ENCODE measurements around the gene SC5D. TPM values are rescaled to one million over a fixed set of nuclear protein-coding genes. Genes with fewer than 3 reads are reported as not detected.

Gene SC5D
- total RNA-seq, 1 experiment from 2014 or later = 38.4 TPM

- Histone ChIP-seq H2AFZ (ENCODE audit: low read length) (no peak overlapping the region), H3K27me3 (ENCODE audit: low read length) (no peaks in the 10 kb centered on the region), H3K9me2 (replicated peaks; ENCODE audit: low read length) (no peaks in the 10 kb centered on the region), H3K9ac (ENCODE audit: low read length) (no peak overlapping the region), H3K9me3 (ENCODE audit: low read length) (no peaks in the 10 kb centered on the region), H3K36me3 (ENCODE audit: low read depth, low read length) (peaks cover 31% of the 10 kb centered on the region), H3K79me2 (ENCODE audit: low read length) (peaks cover 33% of the 10 kb centered on the region), H3F3A (ENCODE audit: low read length, unreplicated experiment) (no peaks in the 10 kb centered on the region), H3K27ac (ENCODE audit: low read length) (no peak overlapping the region), H3K4me2 (ENCODE audit: low read length) (no peak overlapping the region), H3K4me1 (ENCODE audit: insufficient read depth, low read length) (peaks cover 9% of the 10 kb centered on the region; the same call in 1 of the 2 replicates), H3K4me3 (ENCODE audit: low read length) (no peak overlapping the region), H4K20me1 (ENCODE audit: low read length) (0 out of 2 replicates have a peak, but pooled peaks cover 5% of the 10 kb centered on the region)
- no TSS peak for BruUV-seq (replicated peaks)
- POLR2A ChIA-PET (ENCODE audit: unreplicated experiment) = no interaction called here
- DNase-seq = no peak
- CTCF ChIA-PET = no interaction called here
- intact Hi-C loops (cut with micrococcal nuclease) = no loop called here
- TF ChIP-seq, protein P1, sequence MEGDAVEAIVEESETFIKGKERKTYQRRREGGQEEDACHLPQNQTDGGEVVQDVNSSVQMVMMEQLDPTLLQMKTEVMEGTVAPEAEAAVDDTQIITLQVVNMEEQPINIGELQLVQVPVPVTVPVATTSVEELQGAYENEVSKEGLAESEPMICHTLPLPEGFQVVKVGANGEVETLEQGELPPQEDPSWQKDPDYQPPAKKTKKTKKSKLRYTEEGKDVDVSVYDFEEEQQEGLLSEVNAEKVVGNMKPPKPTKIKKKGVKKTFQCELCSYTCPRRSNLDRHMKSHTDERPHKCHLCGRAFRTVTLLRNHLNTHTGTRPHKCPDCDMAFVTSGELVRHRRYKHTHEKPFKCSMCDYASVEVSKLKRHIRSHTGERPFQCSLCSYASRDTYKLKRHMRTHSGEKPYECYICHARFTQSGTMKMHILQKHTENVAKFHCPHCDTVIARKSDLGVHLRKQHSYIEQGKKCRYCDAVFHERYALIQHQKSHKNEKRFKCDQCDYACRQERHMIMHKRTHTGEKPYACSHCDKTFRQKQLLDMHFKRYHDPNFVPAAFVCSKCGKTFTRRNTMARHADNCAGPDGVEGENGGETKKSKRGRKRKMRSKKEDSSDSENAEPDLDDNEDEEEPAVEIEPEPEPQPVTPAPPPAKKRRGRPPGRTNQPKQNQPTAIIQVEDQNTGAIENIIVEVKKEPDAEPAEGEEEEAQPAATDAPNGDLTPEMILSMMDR (conservative IDR thresholded peaks at IDR 0.05; ENCODE audit: low read depth, low read length) = no peak
- TF ChIP-seq EZH2phosphoT487 (IDR thresholded peaks at IDR 0.05; ENCODE audit: borderline replicate concordance, low read length) (no peak), EZH2 (IDR thresholded peaks at IDR 0.05; ENCODE audit: low read length, unreplicated experiment) (no peak)
- ATAC-seq = no peak
Measured at GRCh38 chr11:121304759-121305158, 12.2 kb downstream of the SC5D start.

DNA sequence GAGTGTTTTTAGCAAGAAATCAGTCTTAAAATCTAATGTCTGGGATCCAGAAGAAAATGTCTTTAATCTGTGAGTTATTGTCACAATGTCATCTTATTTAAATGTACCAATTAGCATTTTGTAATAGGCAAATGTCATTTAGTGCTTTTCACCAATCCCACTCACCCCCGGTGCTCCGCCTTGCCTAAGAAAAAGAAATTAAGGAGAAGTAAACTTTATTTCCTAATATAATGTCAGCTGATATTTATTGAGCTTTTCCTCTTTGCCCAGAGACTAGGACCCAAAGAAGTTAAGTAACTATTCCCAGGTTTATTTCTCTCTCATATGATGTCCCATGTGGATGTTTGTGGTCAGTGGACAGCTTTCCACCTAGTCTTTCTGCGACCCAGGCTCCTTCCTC lies 16.2 kb downstream of the SC5D start:
- BruUV-seq (replicated peaks) = no TSS peak
- Histone ChIP-seq H2AFZ (ENCODE audit: low read length) (no peak overlapping the region), H3K9ac (ENCODE audit: low read length) (no peak overlapping the region), H3K36me3 (ENCODE audit: low read depth, low read length) (peaks cover 27% of the 10 kb centered on the region), H3F3A (ENCODE audit: low read length, unreplicated experiment) (no peaks in the 10 kb centered on the region), H3K4me1 (ENCODE audit: insufficient read depth, low read length) (no peaks in the 10 kb centered on the region), H3K9me3 (ENCODE audit: low read length) (no peaks in the 10 kb centered on the region), H3K79me2 (ENCODE audit: low read length) (no peaks in the 10 kb centered on the region), H3K4me3 (ENCODE audit: low read length) (no peak overlapping the region), H4K20me1 (ENCODE audit: low read length) (no peaks in the 10 kb centered on the region), H3K9me2 (replicated peaks; ENCODE audit: low read length) (no peaks in the 10 kb centered on the region), H3K4me2 (ENCODE audit: low read length) (no peak overlapping the region), H3K27me3 (ENCODE audit: low read length) (no peaks in the 10 kb centered on the region), H3K27ac (ENCODE audit: low read length) (no peak overlapping the region)
- ATAC-seq (no peak), DNase-seq (no peak)
- ChIA-PET CTCF (no interaction called here), POLR2A (ENCODE audit: unreplicated experiment) (no interaction called here)
- intact Hi-C loops (cut with micrococcal nuclease) = no loop called here
- TF ChIP-seq, protein P1 (conservative IDR thresholded peaks at IDR 0.05; ENCODE audit: low read depth, low read length) = no peak
- no peak for TF ChIP-seq EZH2phosphoT487 (IDR thresholded peaks at IDR 0.05; ENCODE audit: borderline replicate concordance, low read length)
- no peak for TF ChIP-seq EZH2 (IDR thresholded peaks at IDR 0.05; ENCODE audit: low read length, unreplicated experiment)

DNA sequence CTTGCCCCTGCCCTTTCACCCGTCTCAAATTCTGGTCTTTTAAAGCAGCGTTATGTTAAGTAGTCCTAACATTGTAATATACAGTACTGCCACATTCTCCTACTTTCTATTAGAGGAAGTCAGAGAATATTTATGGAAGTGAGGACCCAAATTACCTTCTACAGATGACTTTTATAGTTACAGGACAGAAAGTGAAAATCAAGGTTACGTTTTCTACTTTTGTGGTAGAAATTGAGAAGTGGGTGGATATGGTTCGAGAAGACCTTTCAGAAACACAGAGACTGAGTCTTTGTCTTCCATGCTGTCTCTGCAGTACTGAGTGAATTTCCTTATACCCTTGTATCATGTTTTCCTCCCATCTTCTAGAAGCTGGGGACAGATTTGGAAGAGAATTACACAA lies 17.1 kb downstream of the SC5D start:
- Histone ChIP-seq H3K36me3 (ENCODE audit: low read depth, low read length) (peaks cover 23% of the 10 kb centered on the region), H3K79me2 (ENCODE audit: low read length) (no peaks in the 10 kb centered on the region), H3K27ac (ENCODE audit: low read length) (no peak overlapping the region), H3K9ac (ENCODE audit: low read length) (no peak overlapping the region), H2AFZ (ENCODE audit: low read length) (no peak overlapping the region), H3K4me2 (ENCODE audit: low read length) (no peak overlapping the region), H3K4me1 (ENCODE audit: insufficient read depth, low read length) (no peaks in the 10 kb centered on the region), H3F3A (ENCODE audit: low read length, unreplicated experiment) (no peaks in the 10 kb centered on the region), H3K27me3 (ENCODE audit: low read length) (no peaks in the 10 kb centered on the region), H3K9me2 (replicated peaks; ENCODE audit: low read length) (no peaks in the 10 kb centered on the region), H3K9me3 (ENCODE audit: low read length) (no peaks in the 10 kb centered on the region), H3K4me3 (ENCODE audit: low read length) (no peak overlapping the region), H4K20me1 (ENCODE audit: low read length) (no peaks in the 10 kb centered on the region)
- no TSS peak for BruUV-seq (replicated peaks)
- POLR2A ChIA-PET (ENCODE audit: unreplicated experiment) = no interaction called here
- no peak for ATAC-seq
- CTCF ChIA-PET = no interaction called here
- TF ChIP-seq, protein P1 (conservative IDR thresholded peaks at IDR 0.05; ENCODE audit: low read depth, low read length) = no peak
- TF ChIP-seq EZH2 (IDR thresholded peaks at IDR 0.05; ENCODE audit: low read length, unreplicated experiment) (no peak), EZH2phosphoT487 (IDR thresholded peaks at IDR 0.05; ENCODE audit: borderline replicate concordance, low read length) (no peak)
- intact Hi-C loops (cut with micrococcal nuclease) = loop anchor here (10.0 kb wide), 1 partner anchor 345 kb away; no protein-coding TSS in a partner anchor
- no peak for DNase-seq

All from PC-3 (cell line).